ENCODE data around the gene FOCAD.

- TF ChIP-seq, protein P1, sequence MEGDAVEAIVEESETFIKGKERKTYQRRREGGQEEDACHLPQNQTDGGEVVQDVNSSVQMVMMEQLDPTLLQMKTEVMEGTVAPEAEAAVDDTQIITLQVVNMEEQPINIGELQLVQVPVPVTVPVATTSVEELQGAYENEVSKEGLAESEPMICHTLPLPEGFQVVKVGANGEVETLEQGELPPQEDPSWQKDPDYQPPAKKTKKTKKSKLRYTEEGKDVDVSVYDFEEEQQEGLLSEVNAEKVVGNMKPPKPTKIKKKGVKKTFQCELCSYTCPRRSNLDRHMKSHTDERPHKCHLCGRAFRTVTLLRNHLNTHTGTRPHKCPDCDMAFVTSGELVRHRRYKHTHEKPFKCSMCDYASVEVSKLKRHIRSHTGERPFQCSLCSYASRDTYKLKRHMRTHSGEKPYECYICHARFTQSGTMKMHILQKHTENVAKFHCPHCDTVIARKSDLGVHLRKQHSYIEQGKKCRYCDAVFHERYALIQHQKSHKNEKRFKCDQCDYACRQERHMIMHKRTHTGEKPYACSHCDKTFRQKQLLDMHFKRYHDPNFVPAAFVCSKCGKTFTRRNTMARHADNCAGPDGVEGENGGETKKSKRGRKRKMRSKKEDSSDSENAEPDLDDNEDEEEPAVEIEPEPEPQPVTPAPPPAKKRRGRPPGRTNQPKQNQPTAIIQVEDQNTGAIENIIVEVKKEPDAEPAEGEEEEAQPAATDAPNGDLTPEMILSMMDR (IDR thresholded peaks at IDR 0.05; ENCODE audit: low read length) = no peak
- TF ChIP-seq EZH2phosphoT487 (IDR thresholded peaks at IDR 0.05; ENCODE audit: low read length) (no peak), EZH2 (optimal IDR thresholded peaks at IDR 0.05; ENCODE audit: low read depth, low read length) (no peak)
Measured at GRCh38 chr9:20701060-20701459, 17.0 kb downstream of the FOCAD start.
